GM10847 (cell line): Measurements from ENCODE around the gene HSCB.

Source experiments
- POLR2A ChIP-seq: IDR thresholded peaks from 2 replicates; pipeline ENCODE4 v1.6.1; 2011; ENCODE audit not compliant: insufficient read length; ENCODE audit errors: extremely low read depth

Gene HSCB

GRCh38 chr22:28730179-28730578, 11.7 kb upstream of the HSCB start:
- TF ChIP-seq POLR2A, result no peak

- no peak for TF ChIP-seq POLR2A
Measured at GRCh38 chr22:28734393-28734792, 7.4 kb upstream of the HSCB start.

- no peak for TF ChIP-seq POLR2A
Measured at GRCh38 chr22:28736301-28737155, 5.3 kb upstream of the HSCB start.

GRCh38 chr22:28737701-28738100, 4.1 kb upstream of the HSCB start:
- TF ChIP-seq POLR2A, result no peak

- no peak for TF ChIP-seq POLR2A
Measured at GRCh38 chr22:28741200-28741784, 547 bp upstream of the HSCB start.

GRCh38 chr22:28742562-28742962, 723 bp downstream of the HSCB start:
- no peak for TF ChIP-seq POLR2A

- no peak for TF ChIP-seq POLR2A
Measured at GRCh38 chr22:28743852-28744251, 2.0 kb downstream of the HSCB start.

- TF ChIP-seq POLR2A, result no peak
Measured at GRCh38 chr22:28750471-28750881, 8.6 kb downstream of the HSCB start.

GRCh38 chr22:28759861-28760560, 18.2 kb downstream of the HSCB start:
- no peak for TF ChIP-seq POLR2A

- TF ChIP-seq POLR2A, result no peak
Measured at GRCh38 chr22:28761449-28761755, 19.6 kb downstream of the HSCB start.

GRCh38 chr22:28766628-28767027, 24.8 kb downstream of the HSCB start:
- TF ChIP-seq POLR2A, result no peak

- TF ChIP-seq POLR2A, result no peak
Measured at GRCh38 chr22:28768701-28769393, 27.0 kb downstream of the HSCB start.

GRCh38 chr22:28769394-28770085, 27.7 kb downstream of the HSCB start:
- no peak for TF ChIP-seq POLR2A

GRCh38 chr22:28771195-28771791, 29.5 kb downstream of the HSCB start:
- TF ChIP-seq POLR2A, result no peak

- peak; percentile 60 for TF ChIP-seq POLR2A
Measured at GRCh38 chr22:28772633-28773460, 31.0 kb downstream of the HSCB start, which contains the start of gene CCDC117. TSS of gene CCDC117 (plus strand) at chr22:28772695. CDS start at chr22:28772850, 155 bp downstream.
